Vagina (tissue), 2 donors: ENCODE measurements around the gene NPTX1. TPM values are rescaled to one million over a fixed set of nuclear protein-coding genes. Genes with fewer than 3 reads are reported as not detected.

ENCODE experiments used
- DNase-seq, 2 donors: peaks; one replicate each; pipeline ENCODE4 v3.0.0-alpha.2; 2017; ENCODE audit errors: extremely low spot score in 2 of 2
- H3K27ac ChIP-seq: fragments of 200-600 bp; sonication (generic); one replicate; pipeline ENCODE4 v1.5.1; 2019
- H3K27me3 ChIP-seq: fragments of 200-600 bp; sonication (generic); one replicate; pipeline ENCODE4 v1.5.1; 2019
- H3K36me3 ChIP-seq, 2 donors: fragments of 200-600 bp; sonication (generic); one replicate each; pipeline ENCODE4 v1.5.1; 2017 to 2019
- H3K4me1 ChIP-seq: fragments of 200-600 bp; sonication (generic); one replicate; pipeline ENCODE4 v1.5.1; 2019
- H3K4me3 ChIP-seq, 2 donors: fragments of 200-600 bp; sonication (generic); 1 replicate in 1 of 2; 2 replicates in 1 of 2; pipeline ENCODE4 v1.5.1; 2016 to 2019
- H3K9me3 ChIP-seq: fragments of 200-600 bp; sonication (generic); one replicate; pipeline ENCODE4 v1.5.1; 2019
- CTCF ChIP-seq, 3 experiments: fragments of 450-650 bp in 2 of 3; fragments of 200-600 bp in 1 of 3; sonication (generic) in 1 of 3; IDR thresholded peaks; one replicate each; pipeline ENCODE4 v1.5.1; 2017 to 2019; ENCODE audit warnings: antibody characterized with exemption in 3 of 3, mild to moderate bottlenecking in 2 of 3, moderate library complexity in 2 of 3
- POLR2A ChIP-seq, 2 donors: fragments of 450-650 bp; IDR thresholded peaks; one replicate each; pipeline ENCODE4 v1.6.1; 2017; ENCODE audit warnings: antibody characterized with exemption in 2 of 2, mild to moderate bottlenecking in 2 of 2, moderate library complexity in 2 of 2
- POLR2AphosphoS5 ChIP-seq, 2 donors: sonication (generic); formaldehyde crosslinking; IDR thresholded peaks; one replicate each; pipeline ENCODE4 v1.9.0; 2017; ENCODE audit warnings: antibody characterized with exemption in 2 of 2, mild to moderate bottlenecking in 2 of 2, low read depth in 1 of 2; ENCODE audit not compliant: insufficient read depth in 1 of 2
- intact Hi-C: fragments of 100-400 bp; cut with DNase I; formaldehyde crosslinking; loops from one replicate; pipeline ENCODE4 v1.15.1; 2023
- microRNA-seq: library from miRNA; unstranded; fragments of <30 nt; microRNA quantifications from one replicate; pipeline ENCODE4, GENCODE V29; 2017; ENCODE audit warnings: borderline number of aligned reads, borderline replicate concordance
- small RNA-seq: library from RNA; depleted of rRNA; stranded (forward); fragments of <200 nt; gene quantifications from one replicate; pipeline ENCODE3, GENCODE V24; 2016
- total RNA-seq: library from RNA; depleted of rRNA; stranded (reverse); fragments of >200 nt; gene quantifications from one replicate; pipeline ENCODE4 v1.2.3, GENCODE V29; 2016

Gene NPTX1
- total RNA-seq, 1 donor from 2014 or later: 0.49 TPM

GRCh38 chr17:80419255-80419654 is 57.2 kb downstream of the NPTX1 start:
- intact Hi-C loops: no loop called here
- Histone ChIP-seq H3K9me3 (no peaks in the 10 kb centered on the region), H3K36me3 (no peaks in the 10 kb centered on the region), H3K4me3 (no peak overlapping the region), H3K27me3 (no peaks in the 10 kb centered on the region), H3K4me1 (peaks cover 39% of the 10 kb centered on the region), H3K27ac (no peak overlapping the region)
- no peak for DNase-seq
- TF ChIP-seq CTCF (IDR thresholded peaks at IDR 0.05): no peak
- no peak for TF ChIP-seq POLR2A (IDR thresholded peaks at IDR 0.05)
- TF ChIP-seq POLR2AphosphoS5 (IDR thresholded peaks at IDR 0.05; ENCODE audit: insufficient read depth in 1 of 2, low read depth in 1 of 2): no peak

- H3K27ac ChIP-seq: no peak overlapping the region
- intact Hi-C loops: no loop called here
- H3K27me3 ChIP-seq: no peaks in the 10 kb centered on the region
- no peak for TF ChIP-seq POLR2AphosphoS5 (IDR thresholded peaks at IDR 0.05; ENCODE audit: insufficient read depth in 1 of 2, low read depth in 1 of 2)
- no peak for TF ChIP-seq POLR2A (IDR thresholded peaks at IDR 0.05)
- no peak for TF ChIP-seq CTCF (IDR thresholded peaks at IDR 0.05)
- no peak overlapping the region for H3K4me3 ChIP-seq
- DNase-seq: no peak
- no peaks in the 10 kb centered on the region for H3K36me3 ChIP-seq
- H3K4me1 ChIP-seq: peaks cover 45% of the 10 kb centered on the region
- no peaks in the 10 kb centered on the region for H3K9me3 ChIP-seq
These were observed 57.8 kb downstream of the NPTX1 start for GRCh38 chr17:80418589-80418988.

Small RNA genes within 50 kb of the gene (microRNA-seq; reads per million reads assigned to microRNA genes)
- not detected for gene MIR4730

Small RNA genes within 50 kb of the gene (small RNA-seq; reads per million reads assigned to genes)
- gene AC120024.2 (not detected), gene AC120024.3 (not detected), gene MIR4730 (not detected)

Other genes with a start within 250 kb of the NPTX1 start
- gene RNF213, start 215.8 kb downstream of the NPTX1 start, total RNA-seq: 144 TPM
- 11.8 TPM for gene ENDOV, start 61.4 kb downstream of the NPTX1 start, total RNA-seq
- gene RPTOR, start 68.2 kb upstream of the NPTX1 start, total RNA-seq: 38.3 TPM